Smooth muscle cell (in vitro differentiated cells): Measurements from ENCODE around the gene CDH26. TPM values are rescaled to one million over a fixed set of nuclear protein-coding genes. Genes with fewer than 3 reads are reported as not detected.

Experiments used
- DNase-seq: peaks from one replicate; lab custom pipeline; 2025; ENCODE audit not compliant: unreplicated experiment; lab: John Stamatoyannopoulos, UW
- H2AFZ ChIP-seq: fragments of 200-600 bp; sonication (generic); 2 replicates; pipeline ENCODE4 v1.6.0; 2016; ENCODE audit warnings: antibody characterized with exemption, low read depth, mild to moderate bottlenecking
- H3F3A ChIP-seq: fragments of 200-600 bp; sonication (generic); 2 replicates; pipeline ENCODE4 v1.6.0; 2017; ENCODE audit warnings: antibody characterized with exemption, low read depth
- H3K27ac ChIP-seq: fragments of 200-600 bp; sonication (generic); 2 replicates; pipeline ENCODE4 v1.5.1; 2016; ENCODE audit warnings: low read depth, mild to moderate bottlenecking
- H3K27me3 ChIP-seq: fragments of 200-600 bp; sonication (generic); 2 replicates; pipeline ENCODE4 v1.6.1; 2016; ENCODE audit warnings: low read depth, mild to moderate bottlenecking
- H3K36me3 ChIP-seq: fragments of 200-600 bp; sonication (generic); 2 replicates; pipeline ENCODE4 v1.5.1; 2016; ENCODE audit warnings: low read depth
- H3K4me1 ChIP-seq: fragments of 200-600 bp; sonication (generic); 2 replicates; pipeline ENCODE4 v1.5.1; 2016; ENCODE audit warnings: low read depth
- H3K4me2 ChIP-seq: fragments of 200-600 bp; sonication (generic); 2 replicates; pipeline ENCODE4 v1.6.0; 2016; ENCODE audit warnings: mild to moderate bottlenecking
- H3K4me3 ChIP-seq: fragments of 200-600 bp; sonication (generic); 2 replicates; pipeline ENCODE4 v1.5.1; 2016; ENCODE audit warnings: mild to moderate bottlenecking
- H3K79me2 ChIP-seq: fragments of 200-600 bp; sonication (generic); 2 replicates; pipeline ENCODE4 v1.6.0; 2016; ENCODE audit warnings: low read depth, mild to moderate bottlenecking
- H3K9ac ChIP-seq: fragments of 200-600 bp; sonication (generic); 2 replicates; pipeline ENCODE4 v1.6.0; 2016; ENCODE audit warnings: low read depth
- H3K9me3 ChIP-seq: fragments of 200-600 bp; sonication (generic); replicated peaks from 2 replicates; pipeline ENCODE4 v1.5.1; 2016; ENCODE audit warnings: low read depth
- H4K20me1 ChIP-seq: fragments of 200-600 bp; sonication (generic); 2 replicates; pipeline ENCODE4 v1.6.0; 2016; ENCODE audit warnings: low read depth
- CTCF ChIP-seq: fragments of 200-600 bp; sonication (generic); IDR thresholded peaks from 2 replicates; pipeline ENCODE4 v1.5.1; 2017; ENCODE audit warnings: borderline replicate concordance, mild to moderate bottlenecking, antibody characterized with exemption; ENCODE audit not compliant: insufficient read depth, poor library complexity, severe bottlenecking
- WGBS: methylation state at CpG from one replicate; pipeline ENCODE4 v1.1.7; 2016; ENCODE audit warnings: low lambda C conversion rate; 5-methylcytosine and 5-hydroxymethylcytosine counted together
- polyA plus RNA-seq: library from polyadenylated mRNA; unstranded; fragments of >200 nt; fragmentation: Nextera tagmentation; extraction: Ambion mirVana; gene quantifications from 2 replicates; pipeline ENCODE4 v1.2.1, GENCODE V29; 2016
- total RNA-seq: library from RNA; depleted of rRNA; stranded (reverse); fragments of >200 nt; gene quantifications from 2 replicates; pipeline ENCODE4 v1.2.3, GENCODE V29; 2014

Gene CDH26
- total and polyA plus RNA-seq, 2 experiments from 2014 or later, result 0.18 to 1.2 TPM

GRCh38 chr20:60003776-60004175 lies 45.6 kb downstream of the CDH26 start:
- no peak overlapping the region for H3K27ac ChIP-seq
- H3K4me3 ChIP-seq, result no peak overlapping the region
- WGBS, result 93% methylated on average over 4 of the region's 4 CpGs
- H3K27me3 ChIP-seq, result no peaks in the 10 kb centered on the region
- no peak overlapping the region for H3K4me2 ChIP-seq
- no peak for DNase-seq
- H3K79me2 ChIP-seq, result no peaks in the 10 kb centered on the region
- H4K20me1 ChIP-seq, result no peaks in the 10 kb centered on the region
- no peaks in the 10 kb centered on the region for H3K36me3 ChIP-seq
- no peak overlapping the region for H2AFZ ChIP-seq
- no peaks in the 10 kb centered on the region for H3K9me3 ChIP-seq
- no peaks in the 10 kb centered on the region for H3K4me1 ChIP-seq
- H3K9ac ChIP-seq, result no peak overlapping the region
- H3F3A ChIP-seq, result no peaks in the 10 kb centered on the region
- no peak for TF ChIP-seq CTCF

- no peaks in the 10 kb centered on the region for H4K20me1 ChIP-seq
- H3K27ac ChIP-seq, result no peak overlapping the region
- H3F3A ChIP-seq, result no peaks in the 10 kb centered on the region
- WGBS, result 96% methylated on average over 4 of the region's 4 CpGs
- no peak overlapping the region for H2AFZ ChIP-seq
- no peak for TF ChIP-seq CTCF
- no peak for DNase-seq
- no peaks in the 10 kb centered on the region for H3K27me3 ChIP-seq
- H3K4me1 ChIP-seq, result no peaks in the 10 kb centered on the region
- no peak overlapping the region for H3K4me3 ChIP-seq
- H3K36me3 ChIP-seq, result no peaks in the 10 kb centered on the region
- H3K79me2 ChIP-seq, result no peaks in the 10 kb centered on the region
- no peak overlapping the region for H3K4me2 ChIP-seq
- no peaks in the 10 kb centered on the region for H3K9me3 ChIP-seq
- no peak overlapping the region for H3K9ac ChIP-seq
Observed at GRCh38 chr20:60006261-60006660, 48.0 kb downstream of the CDH26 start.

GRCh38 chr20:60007464-60007863 lies 49.2 kb downstream of the CDH26 start:
- no peaks in the 10 kb centered on the region for H3K36me3 ChIP-seq
- H3K27me3 ChIP-seq, result no peaks in the 10 kb centered on the region
- H2AFZ ChIP-seq, result no peak overlapping the region
- no peaks in the 10 kb centered on the region for H3F3A ChIP-seq
- H3K4me2 ChIP-seq, result no peak overlapping the region
- no peaks in the 10 kb centered on the region for H3K4me1 ChIP-seq
- no peaks in the 10 kb centered on the region for H4K20me1 ChIP-seq
- no peaks in the 10 kb centered on the region for H3K9me3 ChIP-seq
- H3K27ac ChIP-seq, result no peak overlapping the region
- TF ChIP-seq CTCF, result no peak
- no peaks in the 10 kb centered on the region for H3K79me2 ChIP-seq
- H3K4me3 ChIP-seq, result no peak overlapping the region
- H3K9ac ChIP-seq, result no peak overlapping the region
- DNase-seq, result no peak
- WGBS, result 77% methylated on average over 2 of the region's 2 CpGs

- Histone ChIP-seq H3K79me2 (no peaks in the 10 kb centered on the region), H3K4me3 (no peak overlapping the region), H3F3A (no peaks in the 10 kb centered on the region), H3K27me3 (no peaks in the 10 kb centered on the region), H3K4me2 (no peak overlapping the region), H2AFZ (no peak overlapping the region), H3K9ac (no peak overlapping the region), H3K9me3 (no peaks in the 10 kb centered on the region), H3K27ac (no peak overlapping the region), H3K4me1 (peaks cover under 1% of the 10 kb centered on the region), H4K20me1 (no peaks in the 10 kb centered on the region), H3K36me3 (no peaks in the 10 kb centered on the region)
- WGBS, result 71% methylated on average over 3 of the region's 3 CpGs
- TF ChIP-seq CTCF, result no peak
- DNase-seq, result no peak
Observed at GRCh38 chr20:60008130-60008808, 50.0 kb downstream of the CDH26 start.
